Measurements from ENCODE around the gene SEL1L3. TPM values are rescaled to one million over a fixed set of nuclear protein-coding genes. Genes with fewer than 3 reads are reported as not detected.

SEL1L3 gene
- total RNA-seq, 4 donors from 2014 or later = 0.73 to 4.1 (median 2.2) TPM

DNA sequence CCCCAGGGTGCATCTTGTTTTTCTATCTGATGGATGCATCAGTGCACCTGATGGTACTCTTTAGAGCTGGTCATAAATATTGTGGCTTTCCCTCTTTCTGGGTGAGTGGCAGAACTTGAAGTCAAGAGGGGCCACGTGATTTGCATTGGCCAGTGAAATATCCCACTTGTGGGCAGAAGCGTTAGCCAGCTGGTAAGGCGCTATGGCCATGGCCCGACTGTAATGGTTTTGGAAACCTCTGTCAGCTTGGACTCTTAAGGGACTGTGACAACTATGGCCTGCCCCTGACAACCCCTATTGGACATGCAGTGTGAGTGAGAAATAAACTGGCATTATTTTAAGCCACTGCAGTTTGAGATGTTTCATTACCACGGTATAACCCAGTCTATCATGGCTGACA lies 72.8 kb downstream of the SEL1L3 start:
- intact Hi-C loops (cut with DNase I; ENCODE audit: low total_unique reads) (no loop called here), in situ Hi-C loops (cut with MboI; ENCODE audit: low sequenced_read_pairs in 4 of 4) (no loop called here)
- Histone ChIP-seq H3K27me3 (no peaks in the 10 kb centered on the region), H3K9me3 (no peaks in the 10 kb centered on the region), H3K4me1 (no peaks in the 10 kb centered on the region), H3K4me3 (no peak overlapping the region), H3K27ac (no peak overlapping the region), H3K36me3 (no peaks in the 10 kb centered on the region)
- no peak for DNase-seq
- ATAC-seq = no peak
- no peak for TF ChIP-seq CTCF (IDR thresholded peaks at IDR 0.05 in 4 of 5, conservative IDR thresholded peaks at IDR 0.05 in 1 of 5)
- no peak for TF ChIP-seq POLR2A (IDR thresholded peaks at IDR 0.05)

- DNase-seq (no peak), ATAC-seq (no peak)
- intact Hi-C loops (cut with DNase I; ENCODE audit: low total_unique reads) = no loop called here
- in situ Hi-C loops (cut with MboI; ENCODE audit: low sequenced_read_pairs in 4 of 4) = no loop called here
- Histone ChIP-seq H3K27ac (no peak overlapping the region), H3K9me3 (no peaks in the 10 kb centered on the region), H3K36me3 (no peaks in the 10 kb centered on the region), H3K4me3 (no peak overlapping the region), H3K27me3 (no peaks in the 10 kb centered on the region), H3K4me1 (no peaks in the 10 kb centered on the region)
- TF ChIP-seq POLR2A (IDR thresholded peaks at IDR 0.05) = no peak
- TF ChIP-seq CTCF (IDR thresholded peaks at IDR 0.05 in 4 of 5, conservative IDR thresholded peaks at IDR 0.05 in 1 of 5) = no peak
Observed at GRCh38 chr4:25788703-25789238, 74.0 kb downstream of the SEL1L3 start.

DNA sequence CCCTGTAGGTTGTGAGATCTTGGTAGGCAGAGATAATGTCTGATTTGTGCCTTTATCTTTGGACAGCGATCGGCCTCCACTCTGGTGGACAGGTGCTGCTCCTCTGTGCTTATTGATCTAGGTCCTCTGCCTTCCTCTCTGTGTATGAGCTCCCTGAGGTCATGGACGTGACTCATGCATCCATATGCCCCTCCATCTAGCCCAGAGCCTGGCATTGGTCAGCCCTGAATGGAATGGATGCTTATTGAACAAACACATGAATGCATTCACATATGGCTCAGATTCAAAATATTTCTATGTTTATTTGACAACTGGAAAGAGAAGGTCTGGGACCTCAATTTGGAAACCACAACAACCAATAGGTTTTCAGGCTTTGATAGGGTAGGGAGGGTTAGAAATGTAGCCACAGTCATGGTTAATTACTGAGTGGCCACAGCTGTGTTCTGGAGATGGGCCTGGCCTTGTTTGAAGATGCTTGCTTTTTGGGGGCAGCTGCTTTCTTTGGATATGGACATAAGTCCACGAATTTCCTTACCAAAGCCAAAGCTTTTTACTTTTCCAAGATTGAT lies 76.2 kb downstream of the SEL1L3 start:
- H3K27ac ChIP-seq = no peak overlapping the region
- in situ Hi-C loops (cut with MboI; ENCODE audit: low sequenced_read_pairs in 4 of 4) = no loop called here
- H3K9me3 ChIP-seq = no peaks in the 10 kb centered on the region
- H3K27me3 ChIP-seq = no peaks in the 10 kb centered on the region
- H3K4me1 ChIP-seq = no peaks in the 10 kb centered on the region
- no peak for ATAC-seq
- no peak overlapping the region for H3K4me3 ChIP-seq
- TF ChIP-seq CTCF (IDR thresholded peaks at IDR 0.05 in 4 of 5, conservative IDR thresholded peaks at IDR 0.05 in 1 of 5) (no peak), POLR2A (IDR thresholded peaks at IDR 0.05) (no peak)
- no peaks in the 10 kb centered on the region for H3K36me3 ChIP-seq
- intact Hi-C loops (cut with DNase I; ENCODE audit: low total_unique reads) = no loop called here
- DNase-seq = no peak

DNA sequence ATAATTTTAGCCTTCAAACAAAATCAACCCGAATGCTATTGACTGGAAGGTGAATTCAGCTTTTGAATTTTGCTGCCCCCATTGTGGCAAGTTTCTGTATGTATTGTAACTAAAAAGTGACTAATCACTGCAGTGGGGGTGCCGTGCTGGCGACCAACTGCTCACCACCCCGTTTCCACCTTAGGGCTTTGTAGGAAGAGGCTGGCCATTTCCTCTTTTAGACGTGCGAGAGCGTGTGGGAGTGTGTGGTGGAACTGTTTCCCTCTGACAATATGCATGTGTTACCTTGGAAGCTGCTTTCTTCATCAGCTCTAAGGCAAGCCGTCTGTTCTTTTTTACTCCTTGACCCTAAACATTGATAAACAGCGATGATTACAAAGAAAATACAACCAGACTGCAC lies 78.8 kb downstream of the SEL1L3 start:
- Histone ChIP-seq H3K4me3 (no peak overlapping the region), H3K27me3 (no peaks in the 10 kb centered on the region), H3K36me3 (no peaks in the 10 kb centered on the region), H3K27ac (no peak overlapping the region), H3K4me1 (no peaks in the 10 kb centered on the region), H3K9me3 (no peaks in the 10 kb centered on the region)
- no peak for TF ChIP-seq POLR2A (IDR thresholded peaks at IDR 0.05)
- no peak for TF ChIP-seq CTCF (IDR thresholded peaks at IDR 0.05 in 4 of 5, conservative IDR thresholded peaks at IDR 0.05 in 1 of 5)
- DNase-seq (no peak), ATAC-seq (no peak)
- intact Hi-C loops (cut with DNase I; ENCODE audit: low total_unique reads) (no loop called here), in situ Hi-C loops (cut with MboI; ENCODE audit: low sequenced_read_pairs in 4 of 4) (no loop called here)

GRCh38 chr4:25783126-25783525 lies 79.7 kb downstream of the SEL1L3 start:
- intact Hi-C loops (cut with DNase I; ENCODE audit: low total_unique reads) = no loop called here
- TF ChIP-seq POLR2A (IDR thresholded peaks at IDR 0.05) (no peak), CTCF (IDR thresholded peaks at IDR 0.05 in 4 of 5, conservative IDR thresholded peaks at IDR 0.05 in 1 of 5) (no peak)
- Histone ChIP-seq H3K4me3 (no peak overlapping the region), H3K36me3 (no peaks in the 10 kb centered on the region), H3K27me3 (no peaks in the 10 kb centered on the region), H3K9me3 (no peaks in the 10 kb centered on the region), H3K4me1 (no peaks in the 10 kb centered on the region), H3K27ac (no peak overlapping the region)
- ATAC-seq (no peak), DNase-seq (no peak)
- in situ Hi-C loops (cut with MboI; ENCODE audit: low sequenced_read_pairs in 4 of 4) = no loop called here

All from gastrocnemius medialis (tissue), 4 donors.